Sigmoid colon (tissue), 4 donors: ENCODE measurements around the gene ENAH.

Experiments used
- EP300 ChIP-seq, 4 donors: sonication (generic); formaldehyde crosslinking; IDR thresholded peaks; one replicate each; pipeline ENCODE4 v1.6.1; 2017; ENCODE audit warnings: antibody characterized with exemption in 4 of 4
- POLR2A ChIP-seq, 2 donors: fragments of 450-650 bp; IDR thresholded peaks; one replicate each; pipeline ENCODE4 v1.6.1; 2016; ENCODE audit warnings: antibody characterized with exemption in 2 of 2, mild to moderate bottlenecking in 2 of 2, moderate library complexity in 2 of 2
- POLR2AphosphoS5 ChIP-seq, 4 donors: sonication (generic); formaldehyde crosslinking; IDR thresholded peaks; one replicate each; pipeline ENCODE4 v1.6.1; 2017; ENCODE audit warnings: antibody characterized with exemption in 4 of 4
- TF ChIP-seq, protein P1 (sequence below), 4 experiments: fragments of 450-650 bp in 3 of 4; fragments of 200-600 bp in 1 of 4; IDR thresholded peaks; one replicate each; pipeline ENCODE4 v1.5.1; 2016 to 2019; ENCODE audit warnings: antibody characterized with exemption in 4 of 4, mild to moderate bottlenecking in 3 of 4, moderate library complexity in 2 of 4

DNA sequence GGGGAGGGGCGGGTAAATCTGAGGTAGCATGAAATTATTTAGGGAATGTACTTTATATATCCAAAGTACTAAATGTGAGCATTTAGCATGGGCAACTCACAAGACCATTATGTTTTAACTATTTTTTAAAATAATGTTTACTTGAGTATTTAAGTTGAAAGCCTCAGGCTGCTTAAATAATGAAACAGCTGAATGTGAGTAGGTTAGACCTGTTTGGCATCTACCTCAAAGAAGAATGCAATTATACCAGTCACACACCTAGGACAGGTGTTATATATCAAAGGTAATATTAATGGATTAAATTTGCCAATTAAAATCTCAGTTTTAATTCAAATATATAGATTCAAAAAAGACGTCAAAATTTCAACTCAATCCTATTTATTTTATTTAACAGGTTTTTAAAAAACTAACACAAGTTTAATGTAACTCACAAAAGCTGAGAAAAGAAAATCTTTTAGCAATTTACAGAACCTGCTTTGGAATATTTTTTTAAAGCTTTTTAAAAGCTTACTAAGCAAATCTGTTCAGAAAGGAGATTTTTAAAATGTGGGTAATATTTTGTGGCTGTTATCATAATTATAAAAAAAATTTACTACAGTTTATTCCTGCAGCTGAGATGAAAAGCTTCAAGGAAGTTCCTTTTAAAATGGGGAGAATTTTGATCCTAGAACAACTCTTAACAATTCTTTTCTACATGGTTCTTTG lies 120.5 kb downstream of the ENAH start:
- TF ChIP-seq, protein P1, sequence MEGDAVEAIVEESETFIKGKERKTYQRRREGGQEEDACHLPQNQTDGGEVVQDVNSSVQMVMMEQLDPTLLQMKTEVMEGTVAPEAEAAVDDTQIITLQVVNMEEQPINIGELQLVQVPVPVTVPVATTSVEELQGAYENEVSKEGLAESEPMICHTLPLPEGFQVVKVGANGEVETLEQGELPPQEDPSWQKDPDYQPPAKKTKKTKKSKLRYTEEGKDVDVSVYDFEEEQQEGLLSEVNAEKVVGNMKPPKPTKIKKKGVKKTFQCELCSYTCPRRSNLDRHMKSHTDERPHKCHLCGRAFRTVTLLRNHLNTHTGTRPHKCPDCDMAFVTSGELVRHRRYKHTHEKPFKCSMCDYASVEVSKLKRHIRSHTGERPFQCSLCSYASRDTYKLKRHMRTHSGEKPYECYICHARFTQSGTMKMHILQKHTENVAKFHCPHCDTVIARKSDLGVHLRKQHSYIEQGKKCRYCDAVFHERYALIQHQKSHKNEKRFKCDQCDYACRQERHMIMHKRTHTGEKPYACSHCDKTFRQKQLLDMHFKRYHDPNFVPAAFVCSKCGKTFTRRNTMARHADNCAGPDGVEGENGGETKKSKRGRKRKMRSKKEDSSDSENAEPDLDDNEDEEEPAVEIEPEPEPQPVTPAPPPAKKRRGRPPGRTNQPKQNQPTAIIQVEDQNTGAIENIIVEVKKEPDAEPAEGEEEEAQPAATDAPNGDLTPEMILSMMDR (IDR thresholded peaks at IDR 0.05) = no peak
- no peak for TF ChIP-seq POLR2A (IDR thresholded peaks at IDR 0.05)
- TF ChIP-seq POLR2AphosphoS5 (IDR thresholded peaks at IDR 0.05) = no peak
- no peak for TF ChIP-seq EP300 (IDR thresholded peaks at IDR 0.05)
